Osteoblast (primary cell): ENCODE results near the gene ADCK1. TPM values are rescaled to one million over a fixed set of nuclear protein-coding genes. Genes with fewer than 3 reads are reported as not detected.
"Not testable (repeated sequence)": the region's sequence is repeated elsewhere in the genome, so short reads cannot be mapped to it uniquely, and the experiment has no call there.

Experiments
- DNase-seq: peaks from one replicate; pipeline ENCODE4 v3.0.0; 2011; ENCODE audit warnings: low spot score, mixed read lengths; ENCODE audit not compliant: insufficient read length; ENCODE audit errors: missing footprints
- H2AFZ ChIP-seq: 2 replicates; pipeline ENCODE4 v1.6.0; 2011; ENCODE audit warnings: mild to moderate bottlenecking, low read length
- H3K27ac ChIP-seq: 2 replicates; pipeline ENCODE4 v1.5.1; 2011; ENCODE audit warnings: mild to moderate bottlenecking, low read depth, low read length, moderate library complexity
- H3K27me3 ChIP-seq: 2 replicates; pipeline ENCODE4 v1.6.0; 2012; ENCODE audit warnings: mild to moderate bottlenecking, control low read depth, inconsistent platforms, low read length, moderate library complexity; ENCODE audit not compliant: insufficient read depth
- H3K36me3 ChIP-seq: 2 replicates; pipeline ENCODE4 v1.5.1; 2011; ENCODE audit warnings: mild to moderate bottlenecking, low read length, control low read depth, moderate library complexity; ENCODE audit not compliant: insufficient read depth
- H3K4me1 ChIP-seq: 2 replicates; pipeline ENCODE4 v1.5.1; 2011; ENCODE audit warnings: mild to moderate bottlenecking, low read length, control low read depth, moderate library complexity; ENCODE audit not compliant: insufficient read depth
- H3K4me2 ChIP-seq: 2 replicates; pipeline ENCODE4 v1.6.0; 2011; ENCODE audit warnings: mild to moderate bottlenecking, low read length; ENCODE audit not compliant: insufficient read depth
- H3K4me3 ChIP-seq: fragments of 200-600 bp; sonication (generic); 3 replicates; pipeline ENCODE4 v1.5.1; 2012; ENCODE audit warnings: mild to moderate bottlenecking, low read length, inconsistent platforms; ENCODE audit not compliant: insufficient read depth
- H3K79me2 ChIP-seq: 2 replicates; pipeline ENCODE4 v1.6.0; 2012; ENCODE audit warnings: mild to moderate bottlenecking, low read length, control low read depth, inconsistent platforms; ENCODE audit not compliant: insufficient read depth
- H3K9me3 ChIP-seq: 2 replicates; pipeline ENCODE4 v1.5.1; 2011; ENCODE audit warnings: low read depth, low read length, control low read depth
- H4K20me1 ChIP-seq: 2 replicates; pipeline ENCODE4 v1.6.0; 2012; ENCODE audit warnings: mild to moderate bottlenecking, low read length, control low read depth; ENCODE audit not compliant: insufficient read depth
- CTCF ChIP-seq: IDR thresholded peaks from 2 replicates; pipeline ENCODE4 v1.5.1; 2011; ENCODE audit warnings: mild to moderate bottlenecking, low read depth, low read length, moderate library complexity; ENCODE audit errors: extremely low read depth
- total RNA-seq: library from RNA; depleted of rRNA; stranded (reverse); fragments of >200 nt; gene quantifications from 2 replicates; pipeline ENCODE4 v1.2.3, GENCODE V29; 2012

The ADCK1 gene
- total RNA-seq, 1 donor = 9.0 TPM

DNA sequence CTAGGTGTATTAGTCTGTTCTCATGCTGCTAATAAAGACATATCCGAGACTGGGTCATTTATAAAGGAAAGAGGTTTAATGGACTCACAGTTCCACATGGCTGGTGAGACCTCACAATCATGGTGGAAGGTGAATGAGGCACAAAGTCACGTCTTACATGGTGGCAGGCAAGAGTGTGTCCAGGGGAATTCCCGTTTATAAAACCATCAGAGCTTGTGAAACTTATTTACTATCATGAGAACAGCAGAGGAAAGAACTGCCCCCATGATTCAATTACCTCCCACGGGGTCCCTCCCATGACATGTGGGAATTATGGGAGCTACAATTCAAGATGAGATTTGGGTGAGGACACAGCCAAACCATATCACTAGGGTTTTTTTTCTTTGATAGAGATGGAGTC is 25.9 kb upstream of the ADCK1 start:
- H3K4me3 ChIP-seq, H3K4me2 ChIP-seq, H3K79me2 ChIP-seq, H4K20me1 ChIP-seq, DNase-seq, H3K27me3 ChIP-seq, H2AFZ ChIP-seq, H3K36me3 ChIP-seq, H3K9me3 ChIP-seq, H3K4me1 ChIP-seq, H3K27ac ChIP-seq: not testable (repeated sequence)

DNA sequence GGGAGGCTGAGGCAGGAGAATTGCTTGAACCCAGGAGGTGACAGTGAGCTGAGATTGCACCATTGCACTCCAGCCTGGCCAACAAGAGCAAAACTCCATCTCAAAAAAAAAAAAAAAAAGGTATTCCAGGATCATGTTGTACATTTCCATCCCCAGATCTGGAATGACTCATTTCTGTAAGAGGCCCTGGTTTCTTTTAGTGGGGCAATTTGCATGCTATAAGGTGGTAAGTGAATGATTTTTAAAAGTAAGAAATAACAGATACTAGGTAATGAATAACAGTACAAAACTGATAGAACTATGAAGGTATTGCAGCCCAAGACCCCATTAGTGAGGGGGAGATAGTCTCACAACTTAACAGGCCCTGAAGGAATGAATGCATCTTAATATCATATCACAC is 17.7 kb upstream of the ADCK1 start:
- H3K79me2 ChIP-seq = no peaks in the 10 kb centered on the region
- no peaks in the 10 kb centered on the region for H3K36me3 ChIP-seq
- no peak overlapping the region for H3K4me3 ChIP-seq
- no peak overlapping the region for H2AFZ ChIP-seq
- no peaks in the 10 kb centered on the region for H3K9me3 ChIP-seq
- no peaks in the 10 kb centered on the region for H3K27me3 ChIP-seq
- H3K4me1 ChIP-seq = no peaks in the 10 kb centered on the region
- no peaks in the 10 kb centered on the region for H4K20me1 ChIP-seq
- no peak overlapping the region for H3K27ac ChIP-seq
- no peak overlapping the region for H3K4me2 ChIP-seq
- DNase-seq = no peak
- TF ChIP-seq CTCF = no peak

DNA sequence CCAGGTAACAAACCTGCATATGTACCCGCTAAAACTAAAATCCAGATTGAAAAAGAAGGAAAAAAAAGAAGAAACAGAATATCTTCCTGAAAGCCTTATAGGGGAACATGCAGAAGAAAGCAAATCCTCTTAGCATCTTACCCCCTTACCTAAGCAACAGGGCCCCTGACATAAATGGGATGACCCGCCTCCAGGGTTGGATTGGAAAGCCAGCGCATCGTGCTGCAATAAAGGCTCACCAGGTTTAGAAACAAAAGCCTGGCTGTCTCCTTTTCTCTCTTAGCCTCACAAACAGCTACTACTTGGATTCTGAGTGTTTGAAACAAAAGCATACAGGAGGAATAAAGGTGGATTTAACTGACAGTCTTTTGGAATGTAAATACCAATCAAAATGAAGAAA is 13.8 kb upstream of the ADCK1 start:
- Histone ChIP-seq H2AFZ (no peak overlapping the region), H3K79me2 (no peaks in the 10 kb centered on the region), H3K27me3 (no peaks in the 10 kb centered on the region), H3K4me1 (no peaks in the 10 kb centered on the region), H3K36me3 (no peaks in the 10 kb centered on the region), H3K4me3 (no peak overlapping the region), H3K4me2 (no peak overlapping the region), H4K20me1 (no peaks in the 10 kb centered on the region), H3K27ac (no peak overlapping the region), H3K9me3 (no peaks in the 10 kb centered on the region)
- TF ChIP-seq CTCF = no peak
- DNase-seq = no peak

DNA sequence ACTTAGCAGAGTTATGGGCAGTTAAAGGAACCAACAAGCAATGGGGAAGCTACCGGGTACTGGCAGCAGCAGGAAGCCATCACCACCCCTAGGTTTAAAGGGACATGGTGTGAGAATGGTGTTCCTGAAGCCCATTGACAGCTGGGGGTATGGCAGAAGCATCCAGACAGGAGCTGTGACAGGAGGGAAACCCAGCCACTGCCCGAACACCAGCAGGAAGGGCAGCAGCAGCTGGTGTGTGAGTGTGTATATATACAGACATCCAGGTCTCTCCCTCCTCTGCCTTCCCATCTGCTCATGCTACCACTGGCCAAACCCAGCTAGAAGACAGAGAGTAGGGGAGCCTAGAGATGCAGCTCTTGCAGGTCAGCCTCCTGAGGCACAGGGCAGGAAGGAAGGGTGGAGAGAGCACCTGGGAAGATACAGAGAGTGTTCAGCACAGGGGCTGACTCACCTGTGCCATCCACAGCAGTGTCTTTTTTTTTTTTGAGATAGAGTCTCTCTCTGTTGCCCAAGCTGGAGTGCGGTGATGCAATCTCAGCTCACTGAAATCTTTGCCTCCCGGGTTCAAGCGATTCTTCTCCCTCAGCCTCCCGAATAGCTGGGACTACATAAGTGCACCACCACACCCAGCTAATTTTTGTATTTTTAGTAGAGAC is 9.2 kb upstream of the ADCK1 start:
- Histone ChIP-seq H2AFZ (no peak overlapping the region), H3K36me3 (no peaks in the 10 kb centered on the region), H3K4me3 (no peak overlapping the region), H3K9me3 (no peaks in the 10 kb centered on the region), H3K27ac (no peak overlapping the region), H4K20me1 (no peaks in the 10 kb centered on the region), H3K27me3 (no peaks in the 10 kb centered on the region), H3K4me2 (no peak overlapping the region), H3K4me1 (peaks cover 2% of the 10 kb centered on the region), H3K79me2 (no peaks in the 10 kb centered on the region)
- DNase-seq = no peak
- no peak for TF ChIP-seq CTCF
